GM23338 (cell line): Measurements from ENCODE around the gene SORCS3. TPM values are rescaled to one million over a fixed set of nuclear protein-coding genes. Genes with fewer than 3 reads are reported as not detected.

Experiments used
- ATAC-seq: fragments of 200-7000 bp; cut with Tn5 transposase; 3 replicates; pipeline ENCODE4 v1.9.1; 2020
- DNase-seq: peaks from one replicate; pipeline ENCODE4 v3.0.0-alpha.2; 2015; ENCODE audit warnings: low spot score
- H2AFZ ChIP-seq: fragments of 200-600 bp; sonication (generic); 2 replicates; pipeline ENCODE4 v1.8.0; 2016; ENCODE audit warnings: antibody characterized with exemption, mild to moderate bottlenecking, moderate library complexity
- H3F3A ChIP-seq: fragments of 200-600 bp; sonication (generic); replicated peaks from 2 replicates; pipeline ENCODE4 v1.8.0; 2017; ENCODE audit warnings: antibody characterized with exemption, mixed run types, low read depth
- H3K27ac ChIP-seq: fragments of 200-600 bp; sonication (generic); 2 replicates; pipeline ENCODE4 v1.6.1; 2016; ENCODE audit warnings: low read depth
- H3K27me3 ChIP-seq: fragments of 200-600 bp; sonication (generic); 2 replicates; pipeline ENCODE4 v1.8.0; 2016; ENCODE audit warnings: mild to moderate bottlenecking, mixed run types, moderate library complexity; ENCODE audit not compliant: insufficient read depth
- H3K36me3 ChIP-seq: fragments of 200-600 bp; sonication (generic); 2 replicates; pipeline ENCODE4 v1.8.0; 2016; ENCODE audit warnings: mild to moderate bottlenecking; ENCODE audit not compliant: insufficient read depth
- H3K4me1 ChIP-seq: fragments of 200-600 bp; sonication (generic); 2 replicates; pipeline ENCODE4 v1.8.0; 2016; ENCODE audit warnings: mild to moderate bottlenecking, moderate library complexity; ENCODE audit not compliant: insufficient read depth
- H3K4me2 ChIP-seq: fragments of 200-600 bp; sonication (generic); 2 replicates; pipeline ENCODE4 v1.7.1; 2017; ENCODE audit warnings: mixed run types
- H3K4me3 ChIP-seq: fragments of 200-600 bp; sonication (generic); 2 replicates; pipeline ENCODE4 v1.6.1; 2016; ENCODE audit warnings: mixed run types
- H3K79me2 ChIP-seq: fragments of 200-600 bp; sonication (generic); replicated peaks from 2 replicates; pipeline ENCODE4 v1.8.0; 2017; ENCODE audit warnings: mild to moderate bottlenecking; ENCODE audit not compliant: insufficient read depth
- H3K9me2 ChIP-seq: fragments of 200-600 bp; sonication (generic); 2 replicates; pipeline ENCODE4 v1.8.0; 2017; ENCODE audit not compliant: insufficient read depth
- H4K20me1 ChIP-seq: fragments of 200-600 bp; sonication (generic); replicated peaks from 2 replicates; pipeline ENCODE4 v1.8.0; 2017; ENCODE audit warnings: mild to moderate bottlenecking; ENCODE audit not compliant: insufficient read depth
- H3K27ac Mint-ChIP-seq: 2 replicates; pipeline ENCODE4 v1.8.0; 2020; ENCODE audit warnings: inconsistent platforms, mild to moderate bottlenecking, moderate library complexity, mixed read lengths
- H3K27me3 Mint-ChIP-seq: 3 replicates; pipeline ENCODE4 v1.8.0; 2022; ENCODE audit warnings: low read depth, mild to moderate bottlenecking, moderate library complexity, mixed read lengths, inconsistent platforms; ENCODE audit not compliant: insufficient read depth, poor library complexity
- H3K36me3 Mint-ChIP-seq: 3 replicates; pipeline ENCODE4 v1.8.0; 2021; ENCODE audit warnings: low read depth, mild to moderate bottlenecking, inconsistent platforms, moderate library complexity, mixed read lengths
- H3K4me1 Mint-ChIP-seq: 3 replicates; pipeline ENCODE4 v1.8.0; 2020; ENCODE audit warnings: mild to moderate bottlenecking, inconsistent platforms, mixed read lengths
- H3K4me3 Mint-ChIP-seq: 3 replicates; pipeline ENCODE4 v1.8.0; 2021; ENCODE audit warnings: moderate library complexity, mild to moderate bottlenecking, inconsistent platforms, mixed read lengths
- H3K9me3 Mint-ChIP-seq: 3 replicates; pipeline ENCODE4 v1.8.0; 2020; ENCODE audit warnings: moderate library complexity, mild to moderate bottlenecking, inconsistent platforms, mixed read lengths
- CREB1 ChIP-seq: fragments of 250-450 bp; sonication (Bioruptor Pico); IDR thresholded peaks from 2 replicates; pipeline ENCODE4 v1.5.0; 2020; ENCODE audit warnings: low read depth, mild to moderate bottlenecking, moderate library complexity
- CTCF ChIP-seq, 2 experiments: fragments of 200-600 bp in 1 of 2; sonication (generic) in 1 of 2; conservative IDR thresholded peaks; 2 replicates each; pipeline versions ENCODE4 v1.5.1 to v1.6.1; 2016 to 2017; ENCODE audit warnings: antibody characterized with exemption in 2 of 2, low read depth in 2 of 2, mild to moderate bottlenecking in 2 of 2, moderate library complexity in 1 of 2
- ETS1 ChIP-seq: IDR thresholded peaks from 2 replicates; pipeline ENCODE4 v1.6.1; 2016; ENCODE audit warnings: antibody characterized with exemption
- EZH2phosphoT487 ChIP-seq: fragments of 200-600 bp; sonication (generic); IDR thresholded peaks from one replicate; pipeline ENCODE4 v1.8.1; 2018; ENCODE audit warnings: antibody characterized with exemption; ENCODE audit not compliant: unreplicated experiment
- JUNB ChIP-seq: IDR thresholded peaks from one replicate; pipeline ENCODE4 v1.6.1; 2016; ENCODE audit warnings: antibody characterized with exemption; ENCODE audit not compliant: unreplicated experiment
- POLR2AphosphoS5 ChIP-seq: IDR thresholded peaks from 2 replicates; pipeline ENCODE4 v1.6.1; 2016; ENCODE audit warnings: antibody characterized with exemption, low read depth
- REST ChIP-seq: IDR thresholded peaks from one replicate; pipeline ENCODE4 v1.6.1; 2018; ENCODE audit warnings: antibody characterized with exemption; ENCODE audit not compliant: unreplicated experiment
- STAT1 ChIP-seq: IDR thresholded peaks from one replicate; pipeline ENCODE4 v1.6.1; 2016; ENCODE audit warnings: antibody characterized with exemption; ENCODE audit not compliant: unreplicated experiment
- ZNF114 ChIP-seq: fragments of 250-450 bp; sonication (Bioruptor Pico); IDR thresholded peaks from 2 replicates; pipeline ENCODE4 v1.5.0; 2020; ENCODE audit warnings: mild to moderate bottlenecking, moderate library complexity
- ZNF331 ChIP-seq: fragments of 250-450 bp; sonication (Bioruptor Pico); IDR thresholded peaks from 2 replicates; pipeline ENCODE4 v1.5.0; 2020; ENCODE audit warnings: low read depth, mild to moderate bottlenecking, moderate library complexity
- polyA plus RNA-seq: library from polyadenylated mRNA; unstranded; fragments of >200 nt; fragmentation: Nextera tagmentation; extraction: Ambion mirVana; gene quantifications from 2 replicates; pipeline ENCODE4 v1.2.1, GENCODE V29; 2016
- total RNA-seq: library from RNA; depleted of rRNA; stranded (reverse); fragments of >200 nt; shearing (Covaris generic); gene quantifications from 2 replicates; pipeline ENCODE4 v1.2.3, GENCODE V29; 2014

SORCS3 gene
- total and polyA plus RNA-seq, 2 experiments from 2014 or later, result 0.37 to 1.4 TPM

- no peak for TF ChIP-seq ETS1
- TF ChIP-seq ZNF331, result no peak
- TF ChIP-seq ZNF114 (CRISPR knock-in tag), result no peak
- TF ChIP-seq CTCF (conservative IDR thresholded peaks at IDR 0.05; ENCODE audit: low read depth in 2 of 2), result no peak
- TF ChIP-seq STAT1, result no peak
- TF ChIP-seq EZH2phosphoT487, result no peak
- TF ChIP-seq POLR2AphosphoS5, result no peak
- no peak for TF ChIP-seq CREB1 (CRISPR knock-in tag)
- no peak for TF ChIP-seq REST
Observed at GRCh38 chr10:104921763-104922162, 280.7 kb downstream of the SORCS3 start (continued).

- no peaks in the 10 kb centered on the region for H3K9me2 ChIP-seq
- H3K4me1 ChIP-seq, result peaks cover 12% of the 10 kb centered on the region; the same call in 1 of the 2 replicates
- H3K79me2 ChIP-seq, result no peaks in the 10 kb centered on the region
- ATAC-seq (no peak), DNase-seq (no peak)
- H3K27ac Mint-ChIP-seq, result no peak overlapping the region
- no peak overlapping the region for H3K4me3 ChIP-seq
- H3K27me3 ChIP-seq, result no peaks in the 10 kb centered on the region
- TF ChIP-seq JUNB, result no peak
- no peak overlapping the region for H3K4me3 Mint-ChIP-seq
- H3K27ac ChIP-seq, result no peak overlapping the region
- no peaks in the 10 kb centered on the region for H3K36me3 ChIP-seq
- H3K27me3 Mint-ChIP-seq, result peaks cover 2% of the 10 kb centered on the region
- H4K20me1 ChIP-seq, result no peaks in the 10 kb centered on the region
- no peak overlapping the region for H2AFZ ChIP-seq
- peaks cover 12% of the 10 kb centered on the region; the same call in 2 of the 3 replicates for H3K4me1 Mint-ChIP-seq
- no peaks in the 10 kb centered on the region for H3F3A ChIP-seq
- H3K9me3 Mint-ChIP-seq, result no peaks in the 10 kb centered on the region
- no peaks in the 10 kb centered on the region for H3K36me3 Mint-ChIP-seq
- H3K4me2 ChIP-seq, result no peak overlapping the region
Observed at GRCh38 chr10:104922810-104923209, 281.7 kb downstream of the SORCS3 start.
